ENCODE measurements around the gene RTL10. TPM values are rescaled to one million over a fixed set of nuclear protein-coding genes. Genes with fewer than 3 reads are reported as not detected.

RTL10 gene
- total RNA-seq, 1 donor from 2014 or later: 10.9 TPM

DNA sequence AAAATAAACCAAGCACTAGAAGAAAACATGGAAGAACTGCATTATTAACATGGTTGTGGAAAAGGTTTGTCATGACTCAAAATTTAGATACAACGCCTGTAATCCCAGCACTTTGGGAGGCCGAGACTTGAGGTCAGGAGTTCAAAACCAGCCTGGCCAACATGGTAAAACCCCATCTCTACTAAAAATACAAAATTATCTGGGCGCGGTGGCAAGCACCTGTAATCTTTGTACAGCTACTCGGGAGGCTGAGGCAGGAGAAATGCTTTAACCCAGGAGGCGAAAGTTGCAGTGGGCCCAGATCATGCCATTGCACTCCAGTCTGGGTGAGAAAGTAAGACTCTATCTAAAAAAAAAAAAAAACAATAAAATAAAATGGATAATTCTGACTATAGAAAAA is 23.7 kb downstream of the RTL10 start:
- TF ChIP-seq, protein P1, sequence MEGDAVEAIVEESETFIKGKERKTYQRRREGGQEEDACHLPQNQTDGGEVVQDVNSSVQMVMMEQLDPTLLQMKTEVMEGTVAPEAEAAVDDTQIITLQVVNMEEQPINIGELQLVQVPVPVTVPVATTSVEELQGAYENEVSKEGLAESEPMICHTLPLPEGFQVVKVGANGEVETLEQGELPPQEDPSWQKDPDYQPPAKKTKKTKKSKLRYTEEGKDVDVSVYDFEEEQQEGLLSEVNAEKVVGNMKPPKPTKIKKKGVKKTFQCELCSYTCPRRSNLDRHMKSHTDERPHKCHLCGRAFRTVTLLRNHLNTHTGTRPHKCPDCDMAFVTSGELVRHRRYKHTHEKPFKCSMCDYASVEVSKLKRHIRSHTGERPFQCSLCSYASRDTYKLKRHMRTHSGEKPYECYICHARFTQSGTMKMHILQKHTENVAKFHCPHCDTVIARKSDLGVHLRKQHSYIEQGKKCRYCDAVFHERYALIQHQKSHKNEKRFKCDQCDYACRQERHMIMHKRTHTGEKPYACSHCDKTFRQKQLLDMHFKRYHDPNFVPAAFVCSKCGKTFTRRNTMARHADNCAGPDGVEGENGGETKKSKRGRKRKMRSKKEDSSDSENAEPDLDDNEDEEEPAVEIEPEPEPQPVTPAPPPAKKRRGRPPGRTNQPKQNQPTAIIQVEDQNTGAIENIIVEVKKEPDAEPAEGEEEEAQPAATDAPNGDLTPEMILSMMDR (IDR thresholded peaks at IDR 0.05; ENCODE audit: insufficient read depth, low read length, poor library complexity, severe bottlenecking): no peak
- no peak for DNase-seq (ENCODE audit: low read depth)
- no peaks in the 10 kb centered on the region for H3K36me3 ChIP-seq (ENCODE audit: control insufficient read depth, insufficient read depth, low read length)
- H3K4me3 ChIP-seq (ENCODE audit: low read depth, low read length): no peak overlapping the region
- H3K27me3 ChIP-seq (ENCODE audit: control insufficient read depth, insufficient read depth, low read length): no peaks in the 10 kb centered on the region

DNA sequence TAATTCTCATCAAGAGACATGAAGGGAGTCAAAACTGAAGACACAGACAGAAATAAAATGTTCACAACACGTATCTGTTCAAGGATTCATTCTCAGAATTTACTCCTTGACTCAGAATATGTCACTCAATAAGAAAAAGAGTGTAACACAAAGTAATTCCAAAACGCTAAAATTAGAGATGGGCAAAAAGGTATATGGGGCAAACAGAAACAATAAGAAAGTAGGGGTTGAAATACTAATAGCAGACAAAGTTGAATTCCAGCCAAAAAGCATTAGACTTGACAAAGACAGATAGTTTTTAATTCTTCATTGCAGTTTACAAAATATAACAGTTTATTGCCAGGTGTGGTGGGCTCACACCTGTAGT is 26.7 kb downstream of the RTL10 start:
- no peak overlapping the region for H3K4me3 ChIP-seq (ENCODE audit: low read depth, low read length)
- no peaks in the 10 kb centered on the region for H3K27me3 ChIP-seq (ENCODE audit: control insufficient read depth, insufficient read depth, low read length)
- H3K36me3 ChIP-seq (ENCODE audit: control insufficient read depth, insufficient read depth, low read length): no peaks in the 10 kb centered on the region
- TF ChIP-seq, protein P1 (IDR thresholded peaks at IDR 0.05; ENCODE audit: insufficient read depth, low read length, poor library complexity, severe bottlenecking): no peak
- no peak for DNase-seq (ENCODE audit: low read depth)

DNA sequence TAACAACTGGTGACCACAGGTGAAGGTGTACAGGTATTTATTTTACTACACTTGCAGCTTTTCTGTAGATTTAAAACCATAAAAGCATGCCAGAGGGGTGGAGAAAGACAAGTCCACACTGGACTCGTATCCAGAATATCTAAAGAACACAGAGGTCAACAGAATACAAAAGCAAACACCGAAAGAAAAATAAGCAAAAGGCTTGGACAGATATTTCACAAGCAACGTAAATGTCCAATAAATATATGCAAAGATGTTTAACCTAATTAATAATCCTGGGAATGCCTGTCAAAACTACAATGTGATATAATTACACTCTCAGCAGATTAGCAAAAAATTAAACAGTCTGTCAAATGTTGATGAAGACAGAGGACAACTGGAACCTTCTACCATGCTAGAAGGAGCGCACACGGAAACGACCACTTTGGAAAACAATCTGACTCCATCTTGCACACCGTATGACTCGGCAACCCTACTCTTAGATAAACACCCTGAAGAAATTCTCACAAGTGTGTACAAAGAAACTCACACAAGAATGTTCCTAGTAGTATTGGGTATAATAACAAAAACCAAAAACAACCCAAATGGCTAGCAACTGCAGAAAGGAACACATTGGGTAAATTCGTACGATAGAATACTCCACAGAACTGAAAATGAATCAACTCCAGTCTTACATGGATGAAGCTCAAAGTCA is 27.2 kb downstream of the RTL10 start:
- TF ChIP-seq, protein P1 (IDR thresholded peaks at IDR 0.05; ENCODE audit: insufficient read depth, low read length, poor library complexity, severe bottlenecking): no peak
- Histone ChIP-seq H3K36me3 (ENCODE audit: control insufficient read depth, insufficient read depth, low read length) (no peaks in the 10 kb centered on the region), H3K27me3 (ENCODE audit: control insufficient read depth, insufficient read depth, low read length) (no peaks in the 10 kb centered on the region), H3K4me3 (ENCODE audit: low read depth, low read length) (no peak overlapping the region)
- DNase-seq (ENCODE audit: low read depth): no peak

DNA sequence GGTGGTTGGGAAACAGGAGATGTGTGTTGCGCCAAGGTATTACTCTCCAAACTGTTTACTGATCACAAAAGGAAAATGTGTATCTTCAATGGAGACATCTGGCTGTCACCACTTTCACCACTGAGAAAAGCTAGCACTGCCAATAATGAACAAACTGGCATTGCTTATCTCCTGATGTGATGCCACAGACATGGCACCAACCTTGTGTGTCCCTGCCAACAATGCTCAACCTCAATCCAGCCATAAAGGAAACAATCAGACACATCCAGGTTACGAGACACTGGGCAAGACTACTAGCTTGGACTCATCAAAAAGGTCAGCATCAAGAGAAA is 28.1 kb downstream of the RTL10 start:
- no peaks in the 10 kb centered on the region for H3K27me3 ChIP-seq (ENCODE audit: control insufficient read depth, insufficient read depth, low read length)
- no peaks in the 10 kb centered on the region for H3K36me3 ChIP-seq (ENCODE audit: control insufficient read depth, insufficient read depth, low read length)
- TF ChIP-seq, protein P1 (IDR thresholded peaks at IDR 0.05; ENCODE audit: insufficient read depth, low read length, poor library complexity, severe bottlenecking): no peak
- H3K4me3 ChIP-seq (ENCODE audit: low read depth, low read length): no peak overlapping the region
- no peak for DNase-seq (ENCODE audit: low read depth)

DNA sequence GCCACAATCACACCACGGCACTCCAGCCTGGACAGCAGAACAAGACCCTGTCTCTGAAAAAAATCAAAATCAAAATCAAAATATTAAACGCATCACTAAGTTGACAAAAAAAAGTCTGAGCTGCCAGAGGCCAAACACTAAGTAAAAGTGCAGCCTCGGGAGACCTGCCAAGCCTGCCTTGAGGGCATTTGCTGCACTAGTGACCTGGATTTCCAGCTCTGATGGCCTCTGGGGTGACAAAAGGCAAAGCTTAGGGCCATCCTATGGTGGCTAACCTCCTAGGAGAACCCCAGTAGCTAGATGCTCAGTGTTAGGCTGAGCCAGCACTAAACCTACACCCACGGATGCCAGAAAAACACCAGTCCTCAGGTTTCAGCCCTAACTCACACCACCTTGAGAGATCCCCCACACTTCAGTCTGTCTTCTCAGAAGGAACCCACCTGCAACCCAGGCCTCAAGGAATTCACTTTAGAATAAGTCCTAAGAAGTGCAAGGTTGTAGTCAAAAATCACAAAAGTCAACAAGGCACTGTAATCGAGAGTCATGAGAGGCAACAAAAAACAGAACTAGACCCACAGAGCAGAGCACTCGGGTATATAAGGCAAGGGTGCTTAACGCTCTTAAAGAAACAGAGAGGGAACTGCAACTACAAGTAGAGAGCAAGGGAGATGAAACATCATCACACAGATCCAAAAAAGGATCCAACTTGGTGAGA is 28.6 kb downstream of the RTL10 start:
- H3K27me3 ChIP-seq (ENCODE audit: control insufficient read depth, insufficient read depth, low read length): no peaks in the 10 kb centered on the region
- no peak overlapping the region for H3K4me3 ChIP-seq (ENCODE audit: low read depth, low read length)
- no peaks in the 10 kb centered on the region for H3K36me3 ChIP-seq (ENCODE audit: control insufficient read depth, insufficient read depth, low read length)
- TF ChIP-seq, protein P1 (IDR thresholded peaks at IDR 0.05; ENCODE audit: insufficient read depth, low read length, poor library complexity, severe bottlenecking): no peak
- DNase-seq (ENCODE audit: low read depth): no peak

Data from kidney epithelial cell (primary cell).